H1 (cell line): ENCODE measurements around the gene MORF4L1. TPM values are rescaled to one million over a fixed set of nuclear protein-coding genes. Genes with fewer than 3 reads are reported as not detected.

Source experiments
- CTCF ChIA-PET: fragments of 300-600 bp; sonication (Branson Sonifier 250); formaldehyde crosslinking; loops from one replicate; lab custom pipeline; 2021; ENCODE audit not compliant: partially characterized antibody; lab: Charles Lee
- POLR2A ChIA-PET: fragments of 300-600 bp; sonication (Branson Sonifier 250); formaldehyde crosslinking; loops from one replicate; lab custom pipeline; 2021; ENCODE audit warnings: inconsistent platforms; ENCODE audit not compliant: partially characterized antibody; lab: Charles Lee
- DNase-seq, 2 experiments: peaks; one replicate each; pipeline versions ENCODE4 v3.0.0 to v3.0.0-alpha.2; 2010 to 2022; ENCODE audit warnings: low spot score in 2 of 2, low read depth in 1 of 2, mixed read lengths in 1 of 2
- FAIRE-seq: peaks from 2 replicates; lab custom pipeline; 2011; peaks lifted over from hg19 to GRCh38; lab: Jason Lieb, UNC
- H2AFZ ChIP-seq: 2 replicates; pipeline ENCODE4 v1.8.1; 2012; ENCODE audit warnings: low read length, inconsistent platforms
- H2AK5ac ChIP-seq: 2 replicates; pipeline ENCODE4 v1.6.1; 2013; ENCODE audit warnings: low read depth, low read length
- H2BK120ac ChIP-seq: replicated peaks from 2 replicates; pipeline ENCODE3; 2013; ENCODE audit warnings: low read depth, low read length, inconsistent platforms
- H2BK12ac ChIP-seq: 2 replicates; pipeline ENCODE4 v1.6.1; 2013; ENCODE audit warnings: low read depth, low read length
- H2BK15ac ChIP-seq: 2 replicates; pipeline ENCODE4 v1.6.1; 2013; ENCODE audit warnings: low read length
- H2BK20ac ChIP-seq: 2 replicates; pipeline ENCODE4 v1.6.1; 2013; ENCODE audit warnings: low read length
- H2BK5ac ChIP-seq: 2 replicates; pipeline ENCODE4 v1.6.1; 2013; ENCODE audit warnings: low read depth, low read length
- H3K14ac ChIP-seq: 2 replicates; pipeline ENCODE4 v1.6.1; 2013; ENCODE audit warnings: inconsistent platforms; ENCODE audit not compliant: insufficient read length
- H3K18ac ChIP-seq: 2 replicates; pipeline ENCODE4 v1.6.1; 2013; ENCODE audit warnings: low read length; ENCODE audit errors: extremely low read depth
- H3K23ac ChIP-seq: 2 replicates; pipeline ENCODE4 v1.6.1; 2013; ENCODE audit warnings: inconsistent platforms; ENCODE audit not compliant: insufficient read length
- H3K23me2 ChIP-seq: 2 replicates; pipeline ENCODE4 v1.6.1; 2013; ENCODE audit warnings: low read depth, low read length
- H3K27ac ChIP-seq: 2 replicates; pipeline ENCODE4 v1.6.1; 2011; ENCODE audit warnings: low read depth, low read length, inconsistent platforms
- H3K27me3 ChIP-seq, 4 experiments: replicated peaks in 1 of 4; 1 replicate in 1 of 4; 2 replicates in 3 of 4; pipeline versions ENCODE4 v1.6.1 to v1.8.1; 2011 to 2013; ENCODE audit warnings: low read length in 3 of 4, mild to moderate bottlenecking in 3 of 4, inconsistent platforms in 2 of 4, mixed read lengths in 2 of 4, moderate library complexity in 1 of 4; ENCODE audit not compliant: control insufficient read depth in 3 of 4, insufficient read depth in 3 of 4; ENCODE audit errors: extremely low read depth in 1 of 4
- H3K36me3 ChIP-seq, 4 experiments: 2 replicates each; pipeline versions ENCODE4 v1.6.1 to v1.8.1; 2011 to 2013; ENCODE audit warnings: mild to moderate bottlenecking in 4 of 4, low read length in 3 of 4, moderate library complexity in 2 of 4, control low read depth in 1 of 4, inconsistent platforms in 1 of 4; ENCODE audit not compliant: insufficient read depth in 4 of 4, control insufficient read depth in 2 of 4
- H3K4ac ChIP-seq: replicated peaks from 2 replicates; pipeline ENCODE3; 2013; ENCODE audit warnings: low read length, low read depth, mixed read lengths, inconsistent platforms; ENCODE audit not compliant: insufficient read length
- H3K4me1 ChIP-seq, 4 experiments: replicated peaks in 1 of 4; 1 replicate in 1 of 4; 2 replicates in 3 of 4; pipeline versions ENCODE4 v1.6.1 to v1.8.1; 2011 to 2013; ENCODE audit warnings: low read length in 3 of 4, inconsistent platforms in 2 of 4, mixed read lengths in 1 of 4; ENCODE audit not compliant: insufficient read depth in 4 of 4, control insufficient read depth in 3 of 4
- H3K4me2 ChIP-seq, 2 experiments: 2 replicates each; pipeline versions ENCODE4 v1.6.1 to v1.8.1; 2011 to 2013; ENCODE audit warnings: low read depth in 2 of 2, low read length in 2 of 2, control low read depth in 1 of 2, inconsistent platforms in 1 of 2, mild to moderate bottlenecking in 1 of 2; ENCODE audit not compliant: insufficient read depth in 1 of 2
- H3K4me3 ChIP-seq, 4 experiments: fragments of 200-600, 300-600 bp in 1 of 4; sonication (generic), shearing (Covaris generic), sonication (Bioruptor Twin) in 1 of 4; 2 replicates each; pipeline versions ENCODE4 v1.5.1 to v1.8.1; 2011 to 2016; ENCODE audit warnings: low read length in 4 of 4, low read depth in 3 of 4, control low read depth in 2 of 4, inconsistent platforms in 2 of 4, mild to moderate bottlenecking in 2 of 4, mixed read lengths in 1 of 4, moderate library complexity in 1 of 4; ENCODE audit not compliant: insufficient read depth in 2 of 4; ENCODE audit errors: extremely low read depth in 1 of 4
- H3K56ac ChIP-seq: replicated peaks from 2 replicates; pipeline ENCODE3; 2013; ENCODE audit warnings: low read depth, mild to moderate bottlenecking, mixed read lengths, low read length, inconsistent platforms; ENCODE audit not compliant: insufficient read length
- H3K79me1 ChIP-seq: 2 replicates; pipeline ENCODE4 v1.6.1; 2013; ENCODE audit warnings: low read depth, low read length, control low read depth
- H3K79me2 ChIP-seq, 2 experiments: 2 replicates each; pipeline versions ENCODE4 v1.6.1 to v1.8.1; 2012 to 2013; ENCODE audit warnings: low read length in 2 of 2, mild to moderate bottlenecking in 2 of 2, inconsistent platforms in 1 of 2; ENCODE audit not compliant: insufficient read depth in 2 of 2, control insufficient read depth in 1 of 2
- H3K9ac ChIP-seq, 4 experiments: replicated peaks in 1 of 4; 1 replicate in 1 of 4; 2 replicates in 3 of 4; pipeline versions ENCODE4 v1.6.1 to v1.8.1; 2011 to 2013; ENCODE audit warnings: low read depth in 3 of 4, low read length in 3 of 4, control low read depth in 2 of 4, mild to moderate bottlenecking in 2 of 4, moderate library complexity in 2 of 4, inconsistent platforms in 1 of 4; ENCODE audit errors: extremely low read depth in 1 of 4
- H3K9me3 ChIP-seq, 2 experiments: 2 replicates each; pipeline versions ENCODE4 v1.6.1 to v1.8.1; 2012 to 2013; ENCODE audit warnings: mild to moderate bottlenecking in 2 of 2, moderate library complexity in 2 of 2, control low read depth in 1 of 2, inconsistent platforms in 1 of 2, low read depth in 1 of 2, low read length in 1 of 2, mixed read lengths in 1 of 2; ENCODE audit not compliant: insufficient read depth in 2 of 2
- H4K20me1 ChIP-seq, 2 experiments: replicated peaks in 1 of 2; 2 replicates each; pipeline versions ENCODE3 to v1.8.1; 2011 to 2013; ENCODE audit warnings: inconsistent platforms in 2 of 2, low read length in 2 of 2, mild to moderate bottlenecking in 1 of 2; ENCODE audit not compliant: insufficient read depth in 2 of 2, control insufficient read depth in 1 of 2
- H4K5ac ChIP-seq: 2 replicates; pipeline ENCODE4 v1.6.1; 2013; ENCODE audit warnings: low read length, low read depth, mixed read lengths, inconsistent platforms; ENCODE audit not compliant: insufficient read length
- H4K8ac ChIP-seq: 2 replicates; pipeline ENCODE4 v1.8.0; 2013; ENCODE audit warnings: mild to moderate bottlenecking, moderate library complexity, low read length, inconsistent platforms; ENCODE audit not compliant: insufficient read depth; ENCODE audit errors: extremely low read depth
- H4K91ac ChIP-seq: replicated peaks from 2 replicates; pipeline ENCODE3; 2013; ENCODE audit warnings: low read length, mixed read lengths, inconsistent platforms; ENCODE audit not compliant: insufficient read length
- BACH1 ChIP-seq: IDR thresholded peaks from 2 replicates; pipeline ENCODE4 v1.6.1; 2012; ENCODE audit warnings: low read length, improper control_type of control experiment
- GTF2F1 ChIP-seq: IDR thresholded peaks from 2 replicates; pipeline ENCODE4 v1.6.1; 2012; ENCODE audit warnings: low read depth, low read length, improper control_type of control experiment, borderline replicate concordance
- HDAC6 ChIP-seq: IDR thresholded peaks from one replicate; pipeline ENCODE4 v1.7.1; 2012; ENCODE audit warnings: low read depth, mild to moderate bottlenecking, inconsistent platforms, low read length, moderate library complexity
- KDM1A ChIP-seq: fragments of 200-600, 300-600 bp; sonication (generic); IDR thresholded peaks from 2 replicates; pipeline ENCODE4 v1.7.1; 2016; ENCODE audit warnings: mild to moderate bottlenecking, low read length, borderline replicate concordance
- KDM4A ChIP-seq: IDR thresholded peaks from one replicate; pipeline ENCODE4 v1.7.1; 2012; ENCODE audit warnings: low read depth, mild to moderate bottlenecking, moderate library complexity, low read length, inconsistent platforms; ENCODE audit not compliant: severe bottlenecking
- POLR2AphosphoS5 ChIP-seq: IDR thresholded peaks from 2 replicates; pipeline ENCODE4 v1.6.1; 2011; ENCODE audit warnings: low read depth, low read length
- RNF2 ChIP-seq: fragments of 200-900, 300-1000 bp; sonication (generic); IDR thresholded peaks from 2 replicates; pipeline ENCODE4 v1.7.1; 2016; ENCODE audit warnings: borderline replicate concordance, low read depth, mild to moderate bottlenecking, antibody characterized with exemption, low read length; ENCODE audit not compliant: poor library complexity, severe bottlenecking; ENCODE audit errors: missing control alignments
- SP4 ChIP-seq: IDR thresholded peaks from 2 replicates; pipeline ENCODE4 v1.6.1; 2012; ENCODE audit warnings: low read length, inconsistent platforms
- SRF ChIP-seq: IDR thresholded peaks from 2 replicates; pipeline ENCODE4 v1.6.1; 2011; ENCODE audit warnings: mild to moderate bottlenecking, low read depth, low read length, moderate library complexity
- WGBS, 2 experiments: shearing (Covaris generic) in 1 of 2; methylation state at CpG; one replicate each; pipeline versions ENCODE4 v1.1.6 to v1.1.7; 2013 to 2015; ENCODE audit warnings: low lambda C conversion rate in 2 of 2, mixed read lengths in 2 of 2, inconsistent platforms in 1 of 2, low coverage in 1 of 2, missing lambda C conversion rate in 1 of 2; ENCODE audit not compliant: insufficient replicate concordance in 2 of 2, insufficient coverage in 1 of 2, insufficient read length in 1 of 2; ENCODE audit errors: extremely low coverage in 1 of 2, missing lambda C conversion rate in 1 of 2; 5-methylcytosine and 5-hydroxymethylcytosine counted together
- polyA plus RNA-seq, 7 experiments: library from polyadenylated mRNA; depleted of rRNA in 3 of 7; stranded (reverse) in 5 of 7; unstranded in 2 of 7; fragments of >200 nt in 5 of 7; fragments of 200-250 nt in 2 of 7; gene quantifications; 1 replicate in 5 of 7; 2 replicates in 1 of 7; 4 replicates in 1 of 7; pipeline versions ENCODE4 v1.2.1 to v1.2.3, GENCODE V29; 2011 to 2013; ENCODE audit warnings: missing spikeins in 2 of 7, mixed read lengths in 2 of 7
- total RNA-seq: library from RNA; stranded (reverse); fragmentation: NEBNext Ultra II Directional; extraction: Animal tissue kit (Norgen Biotek cat#: 25700); gene quantifications from 2 replicates; pipeline ENCODE4 v1.2.1, GENCODE V29; 2021

Gene MORF4L1
- total and polyA plus RNA-seq, 2 of the 8 experiments (the other 6 are each of a cell fraction or from before 2014, with no cell fraction given) = 260 to 533 TPM

DNA sequence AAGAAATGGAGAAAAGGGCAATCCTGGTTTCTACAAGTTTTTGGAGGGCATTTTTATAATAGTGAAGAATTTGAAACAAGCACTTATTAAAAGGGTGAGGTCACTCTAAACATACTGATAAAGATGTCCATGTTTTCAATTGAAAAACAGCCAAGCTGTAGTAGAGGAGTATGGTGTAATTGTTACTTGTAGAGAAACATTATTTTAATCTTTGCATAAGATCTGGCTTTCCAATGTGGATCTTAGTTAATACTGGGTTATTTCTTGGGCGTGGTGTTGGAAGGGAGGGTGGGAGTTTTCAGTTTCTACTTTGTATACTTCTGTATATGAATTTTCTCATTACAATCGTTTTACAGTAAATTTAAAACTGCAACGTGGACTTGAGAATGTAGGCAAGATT lies 22.8 kb downstream of the MORF4L1 start:
- H4K20me1 ChIP-seq = peaks cover 3 to 4% of the 10 kb centered on the region in 2 experiments
- WGBS, 2 experiments = 88% methylated on average over 3 of the region's 3 CpGs; no CpG with 5 or more reads in 1 of the 2 experiments
- FAIRE-seq = no peak

More for the DNA sequence above, 22.8 kb downstream of the MORF4L1 start:
- Histone ChIP-seq H3K4me2 (no peak overlapping the region), H3K18ac (no peak overlapping the region), H2BK12ac (no peak overlapping the region), H2AK5ac (no peak overlapping the region), H3K36me3 (peaks cover 30 to 99% (median 78%) of the 10 kb centered on the region in 4 experiments), H3K9me3 (no peaks in the 10 kb centered on the region), H3K4ac (no peak overlapping the region), H4K91ac (no peak overlapping the region), H3K4me3 (no peak overlapping the region), H3K27ac (no peak overlapping the region), H3K23ac (no peak overlapping the region), H3K9ac (no peak overlapping the region), H3K79me1 (no peaks in the 10 kb centered on the region), H2BK5ac (no peak overlapping the region), H2BK20ac (no peak overlapping the region), H3K56ac (no peak overlapping the region), H3K23me2 (no peaks in the 10 kb centered on the region), H4K5ac (no peak overlapping the region), H2BK120ac (no peak overlapping the region), H4K8ac (no peak overlapping the region), H2AFZ (no peak overlapping the region), H3K27me3 (no peaks in the 10 kb centered on the region), H3K4me1 (no peaks in the 10 kb centered on the region), H3K79me2 (peaks cover 0 to 70% of the 10 kb centered on the region in 2 experiments; a peak in 2 of 4 replicates), H2BK15ac (no peak overlapping the region), H3K14ac (no peak overlapping the region)
- TF ChIP-seq RNF2 (no peak), SRF (no peak), HDAC6 (no peak), BACH1 (no peak), KDM1A (no peak), KDM4A (no peak), SP4 (no peak), POLR2AphosphoS5 (no peak), GTF2F1 (no peak)
- ChIA-PET POLR2A (interaction anchor here (0.8 to 1.4 kb wide), 4 partner anchors 11 to 22 kb away, joined by 3 to 4 read pairs (median 3); no protein-coding TSS in a partner anchor), CTCF (no interaction called here)
- DNase-seq = no peak
